IMR-90 (cell line): ENCODE measurements around the gene PRLR. TPM values are rescaled to one million over a fixed set of nuclear protein-coding genes. Genes with fewer than 3 reads are reported as not detected.

ENCODE experiments used
- ATAC-seq: fragments of 200-7000 bp; cut with Tn5 transposase; 2 replicates; pipeline ENCODE4 v1.9.1; 2020; ENCODE audit warnings: low read depth, mild to moderate bottlenecking, moderate library complexity
- BruUV-seq: library from RNA; stranded (reverse); fragments of 400-500 nt; replicated peaks from 2 replicates; lab custom pipeline; 2021; lab: Mats Ljungman, UMichigan
- CTCF ChIA-PET: fragments of 300-600 bp; formaldehyde crosslinking; extraction: SDS; loops from one replicate; lab custom pipeline; 2021; ENCODE audit warnings: antibody characterized with exemption; lab: Yijun Ruan, JAX
- POLR2A ChIA-PET: fragments of 300-600 bp; sonication (Branson Sonifier 250); formaldehyde crosslinking; loops from one replicate; lab custom pipeline; 2022; ENCODE audit warnings: antibody characterized with exemption; ENCODE audit not compliant: unreplicated experiment; lab: Charles Lee
- DNase-seq: peaks from one replicate; pipeline ENCODE4 v3.0.0; 2013
- H2AFZ ChIP-seq: replicated peaks from 2 replicates; pipeline ENCODE3; 2013; ENCODE audit warnings: low read length, mild to moderate bottlenecking; ENCODE audit not compliant: poor library complexity
- H2AK5ac ChIP-seq: 2 replicates; pipeline ENCODE4 v1.6.1; 2013; ENCODE audit warnings: low read depth, low read length, inconsistent platforms
- H2AK9ac ChIP-seq: replicated peaks from 2 replicates; pipeline ENCODE3; 2013; ENCODE audit warnings: mild to moderate bottlenecking, low read depth, low read length, moderate library complexity; ENCODE audit not compliant: poor library complexity
- H2BK120ac ChIP-seq: 2 replicates; pipeline ENCODE4 v1.6.1; 2013; ENCODE audit warnings: low read depth, low read length, inconsistent platforms
- H2BK15ac ChIP-seq: 3 replicates; pipeline ENCODE4 v1.6.1; 2013; ENCODE audit warnings: low read depth, low read length, inconsistent platforms
- H2BK20ac ChIP-seq: 2 replicates; pipeline ENCODE4 v1.6.1; 2013; ENCODE audit warnings: low read depth, mild to moderate bottlenecking, inconsistent platforms, low read length, moderate library complexity
- H2BK5ac ChIP-seq: 2 replicates; pipeline ENCODE4 v1.6.1; 2013; ENCODE audit warnings: mild to moderate bottlenecking, low read depth, low read length, inconsistent platforms; ENCODE audit not compliant: poor library complexity, severe bottlenecking
- H3K14ac ChIP-seq: replicated peaks from 2 replicates; pipeline ENCODE4 v1.6.1; 2013; ENCODE audit warnings: low read depth, low read length, inconsistent platforms
- H3K18ac ChIP-seq: 2 replicates; pipeline ENCODE4 v1.6.1; 2013; ENCODE audit warnings: low read depth, low read length, control low read depth
- H3K23ac ChIP-seq: 2 replicates; pipeline ENCODE4 v1.6.1; 2013; ENCODE audit warnings: low read depth, low read length, inconsistent platforms
- H3K27ac ChIP-seq: 2 replicates; pipeline ENCODE4 v1.5.1; 2013; ENCODE audit warnings: mild to moderate bottlenecking, control low read depth, low read length; ENCODE audit not compliant: insufficient read depth
- H3K27me3 ChIP-seq: 2 replicates; pipeline ENCODE4 v1.6.1; 2013; ENCODE audit warnings: low read length; ENCODE audit not compliant: control insufficient read depth, insufficient read depth
- H3K36me3 ChIP-seq: 2 replicates; pipeline ENCODE4 v1.6.1; 2013; ENCODE audit warnings: low read length, mixed read lengths; ENCODE audit not compliant: control insufficient read depth, insufficient read depth
- H3K4ac ChIP-seq: 2 replicates; pipeline ENCODE4 v1.6.1; 2013; ENCODE audit warnings: low read depth, low read length, inconsistent platforms
- H3K4me1 ChIP-seq: 2 replicates; pipeline ENCODE4 v1.6.1; 2013; ENCODE audit warnings: low read length, mixed read lengths; ENCODE audit not compliant: control insufficient read depth, insufficient read depth
- H3K4me2 ChIP-seq: 2 replicates; pipeline ENCODE4 v1.6.1; 2013; ENCODE audit warnings: low read depth, mild to moderate bottlenecking, control low read depth, low read length, moderate library complexity
- H3K4me3 ChIP-seq: 2 replicates; pipeline ENCODE4 v1.5.1; 2013; ENCODE audit warnings: low read depth, mild to moderate bottlenecking, control low read depth, low read length, moderate library complexity; ENCODE audit not compliant: insufficient read depth
- H3K56ac ChIP-seq: 2 replicates; pipeline ENCODE4 v1.6.1; 2013; ENCODE audit warnings: low read length, inconsistent platforms; ENCODE audit not compliant: insufficient read depth; ENCODE audit errors: extremely low read depth
- H3K79me1 ChIP-seq, 2 experiments: 2 replicates each; pipeline ENCODE4 v1.6.1; 2013; ENCODE audit warnings: low read length in 2 of 2, inconsistent platforms in 1 of 2, low read depth in 1 of 2
- H3K9ac ChIP-seq: 2 replicates; pipeline ENCODE4 v1.6.1; 2013; ENCODE audit warnings: low read depth, low read length, control low read depth
- H3K9me1 ChIP-seq: 2 replicates; pipeline ENCODE4 v1.6.1; 2013; ENCODE audit warnings: low read length, inconsistent platforms; ENCODE audit not compliant: insufficient read depth
- H3K9me3 ChIP-seq: 2 replicates; pipeline ENCODE4 v1.6.1; 2013; ENCODE audit warnings: low read length; ENCODE audit not compliant: control insufficient read depth, insufficient read depth
- H4K20me1 ChIP-seq: 2 replicates; pipeline ENCODE4 v1.6.1; 2013; ENCODE audit warnings: low read length, inconsistent platforms; ENCODE audit not compliant: insufficient read depth
- H4K5ac ChIP-seq: 2 replicates; pipeline ENCODE4 v1.6.1; 2013; ENCODE audit warnings: mild to moderate bottlenecking, low read depth, low read length, control low read depth
- H4K8ac ChIP-seq, 2 experiments: 2 replicates each; pipeline ENCODE4 v1.6.1; 2013; ENCODE audit warnings: low read depth in 2 of 2, low read length in 2 of 2, control low read depth in 1 of 2, inconsistent platforms in 1 of 2
- H4K91ac ChIP-seq: 2 replicates; pipeline ENCODE4 v1.6.1; 2013; ENCODE audit warnings: low read depth, low read length, inconsistent platforms; ENCODE audit not compliant: insufficient read depth
- CEBPB ChIP-seq: IDR thresholded peaks from 2 replicates; pipeline ENCODE4 v1.6.1; 2012; ENCODE audit warnings: low read depth, low read length, improper control_type of control experiment
- CHD1 ChIP-seq: IDR thresholded peaks from 2 replicates; pipeline ENCODE4 v1.6.1; 2012; ENCODE audit warnings: low read depth, low read length, improper control_type of control experiment
- CTCF ChIP-seq: conservative IDR thresholded peaks from 2 replicates; pipeline ENCODE4 v1.5.1; 2012; ENCODE audit warnings: mild to moderate bottlenecking, low read depth, low read length, improper control_type of control experiment
- ELK1 ChIP-seq: fragments of 150-350 bp; IDR thresholded peaks from 2 replicates; pipeline ENCODE4 v1.6.1; 2016; ENCODE audit warnings: low read depth, mild to moderate bottlenecking, low read length, moderate library complexity, borderline replicate concordance
- FOS ChIP-seq: fragments of 150-350 bp; IDR thresholded peaks from 2 replicates; pipeline ENCODE4 v1.6.1; 2016; ENCODE audit warnings: low read depth, low read length
- MAFK ChIP-seq: IDR thresholded peaks from 2 replicates; pipeline ENCODE4 v1.6.1; 2012; ENCODE audit warnings: low read depth, low read length, improper control_type of control experiment
- MXI1 ChIP-seq: IDR thresholded peaks from 2 replicates; pipeline ENCODE4 v1.6.1; 2012; ENCODE audit warnings: low read depth, mild to moderate bottlenecking, low read length, moderate library complexity, borderline replicate concordance
- NFE2L2 ChIP-seq: fragments of 150-350 bp; IDR thresholded peaks from 2 replicates; pipeline ENCODE4 v1.6.1; 2016; ENCODE audit warnings: low read depth, mild to moderate bottlenecking, low read length
- RAD21 ChIP-seq: IDR thresholded peaks from 2 replicates; pipeline ENCODE4 v1.6.1; 2012; ENCODE audit warnings: low read length, improper control_type of control experiment
- RCOR1 ChIP-seq: IDR thresholded peaks from 2 replicates; pipeline ENCODE4 v1.6.1; 2012; ENCODE audit warnings: mild to moderate bottlenecking, low read length, improper control_type of control experiment; ENCODE audit not compliant: insufficient replicate concordance
- RFX5 ChIP-seq: IDR thresholded peaks from 2 replicates; pipeline ENCODE4 v1.8.0; 2012; ENCODE audit warnings: low read depth, mild to moderate bottlenecking, low read length, moderate library complexity
- USF2 ChIP-seq: fragments of 150-350 bp; IDR thresholded peaks from 2 replicates; pipeline ENCODE4 v1.6.1; 2017; ENCODE audit warnings: mild to moderate bottlenecking, antibody characterized with exemption, low read length, low read depth
- WGBS, 2 experiments: methylation state at CpG; one replicate each; pipeline versions ENCODE4 v1.1.5 to v1.1.7; 2013; ENCODE audit warnings: missing lambda C conversion rate in 2 of 2; ENCODE audit not compliant: insufficient read length in 1 of 2; ENCODE audit errors: extremely low coverage in 2 of 2; 5-methylcytosine and 5-hydroxymethylcytosine counted together
- dilution Hi-C: fragments of 300-500 bp; cut with HindIII; formaldehyde crosslinking; loops from one replicate; pipeline ENCODE4 v1.14.3; 2018; ENCODE audit warnings: low sequenced_read_pairs; ENCODE audit not compliant: unreplicated experiment
- in situ Hi-C: fragments of 300-500 bp; cut with MboI; formaldehyde crosslinking; loops from 3 replicates; pipeline ENCODE4 v1.14.3; 2019; ENCODE audit warnings: low sequenced_read_pairs, inconsistent platforms, mixed read lengths
- intact Hi-C: fragments of 100-400 bp; cut with micrococcal nuclease; formaldehyde crosslinking; loops from 2 replicates; pipeline ENCODE4 v1.10.0; 2022
- polyA plus RNA-seq, 3 experiments: library from polyadenylated mRNA; depleted of rRNA; stranded (reverse); fragments of >200 nt; gene quantifications; 2 replicates each; pipeline ENCODE4 v1.2.3, GENCODE V29; 2012; ENCODE audit warnings: low replicate concordance in 1 of 3
- total RNA-seq: library from RNA; depleted of rRNA; stranded (reverse); fragments of >200 nt; gene quantifications from 2 replicates; pipeline ENCODE4 v1.2.3, GENCODE V29; 2012

The PRLR gene
- total and polyA plus RNA-seq, 2 of the 4 experiments (the other 2 are of a cell fraction) = 0.24 to 0.54 TPM

DNA sequence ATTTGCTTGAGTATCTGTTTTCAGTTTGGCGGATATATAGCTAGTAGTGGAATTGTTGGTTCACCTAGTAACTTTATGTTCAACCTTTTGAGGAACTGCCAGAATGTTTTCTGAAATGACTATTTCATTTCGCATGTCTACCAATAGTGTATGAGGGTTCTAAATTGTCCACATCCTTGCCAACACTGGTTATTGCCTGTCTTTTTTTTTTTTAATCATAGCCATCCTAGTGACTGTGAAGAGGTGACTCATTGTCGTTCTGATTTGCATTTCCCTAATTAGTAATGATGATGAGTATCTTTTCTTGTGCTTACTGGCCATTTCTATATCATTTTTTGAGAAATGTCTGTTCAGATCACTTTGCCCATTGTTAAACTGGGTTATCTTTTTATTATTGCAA is 52.5 kb downstream of the PRLR start:
- Histone ChIP-seq H2AK9ac (no peak overlapping the region), H4K5ac (no peak overlapping the region), H2BK20ac (no peak overlapping the region), H2BK15ac (no peak overlapping the region), H3K9me3 (no peaks in the 10 kb centered on the region), H4K8ac (no peak overlapping the region), H3K56ac (no peak overlapping the region), H3K14ac (no peak overlapping the region), H3K27me3 (peaks cover 5% of the 10 kb centered on the region), H3K36me3 (no peaks in the 10 kb centered on the region), H3K9me1 (no peaks in the 10 kb centered on the region), H2AFZ (no peak overlapping the region), H3K27ac (no peak overlapping the region), H3K9ac (no peak overlapping the region), H2BK5ac (no peak overlapping the region), H3K4me2 (no peak overlapping the region), H2AK5ac (no peak overlapping the region), H3K18ac (no peak overlapping the region), H3K79me1 (no peaks in the 10 kb centered on the region), H3K23ac (no peak overlapping the region), H3K4ac (no peak overlapping the region), H4K91ac (no peak overlapping the region), H2BK120ac (no peak overlapping the region), H4K20me1 (no peaks in the 10 kb centered on the region), H3K4me1 (no peaks in the 10 kb centered on the region), H3K4me3 (no peak overlapping the region)
- intact Hi-C loops = no loop called here
- DNase-seq = no peak
- POLR2A ChIA-PET = no interaction called here
- CTCF ChIA-PET = no interaction called here
- no peak for ATAC-seq
- in situ Hi-C loops = no loop called here
- TF ChIP-seq RCOR1 (no peak), MXI1 (no peak), FOS (no peak), NFE2L2 (no peak), USF2 (no peak), RFX5 (no peak), CTCF (no peak), ELK1 (no peak), RAD21 (no peak), MAFK (no peak), CEBPB (no peak), CHD1 (no peak)
- WGBS, 2 experiments = no CpG with 5 or more reads among the region's 3 CpGs
- BruUV-seq = no TSS peak
- dilution Hi-C loops = no loop called here
